Endodermal cell (in vitro differentiated cells): Measurements from ENCODE around the gene TBX15. TPM values are rescaled to one million over a fixed set of nuclear protein-coding genes. Genes with fewer than 3 reads are reported as not detected.

Experiments used
- DNase-seq: peaks from one replicate; pipeline ENCODE4 v3.0.0-alpha.2; 2017
- H3K27ac ChIP-seq: 2 replicates; pipeline ENCODE4 v1.5.1; 2013; ENCODE audit warnings: mild to moderate bottlenecking, low read depth, low read length, moderate library complexity
- H3K27me3 ChIP-seq: 2 replicates; pipeline ENCODE4 v1.6.1; 2013; ENCODE audit warnings: mild to moderate bottlenecking, low read length, moderate library complexity; ENCODE audit not compliant: insufficient read depth, control insufficient read depth, poor library complexity, severe bottlenecking
- H3K36me3 ChIP-seq: 2 replicates; pipeline ENCODE4 v1.7.0; 2013; ENCODE audit warnings: mild to moderate bottlenecking, low read length, moderate library complexity; ENCODE audit not compliant: control insufficient read depth, insufficient read depth
- H3K4me1 ChIP-seq: one replicate; pipeline ENCODE4 v1.7.0; 2013; ENCODE audit warnings: low read length; ENCODE audit not compliant: control insufficient read depth, insufficient read depth
- H3K4me3 ChIP-seq: 2 replicates; pipeline ENCODE4 v1.5.1; 2013; ENCODE audit warnings: mild to moderate bottlenecking, low read length, moderate library complexity
- H3K9ac ChIP-seq: 2 replicates; pipeline ENCODE4 v1.6.1; 2013; ENCODE audit warnings: mild to moderate bottlenecking, low read length, moderate library complexity; ENCODE audit not compliant: poor library complexity, severe bottlenecking; ENCODE audit errors: extremely low read depth
- H3K9me3 ChIP-seq: 2 replicates; pipeline ENCODE4 v1.6.1; 2013; ENCODE audit warnings: mild to moderate bottlenecking, low read length, moderate library complexity; ENCODE audit not compliant: control insufficient read depth
- H3K27ac Mint-ChIP-seq: 2 replicates; pipeline ENCODE4 v1.8.0; 2020; ENCODE audit warnings: mixed read lengths
- H3K27me3 Mint-ChIP-seq: 2 replicates; pipeline ENCODE4 v1.8.0; 2021; ENCODE audit warnings: mild to moderate bottlenecking, mixed read lengths; ENCODE audit not compliant: insufficient read depth
- H3K36me3 Mint-ChIP-seq: 2 replicates; pipeline ENCODE4 v1.8.0; 2020; ENCODE audit warnings: low read depth, mixed read lengths
- H3K4me1 Mint-ChIP-seq: 2 replicates; pipeline ENCODE4 v1.8.0; 2020; ENCODE audit warnings: mixed read lengths
- H3K4me3 Mint-ChIP-seq: 2 replicates; pipeline ENCODE4 v1.8.0; 2020; ENCODE audit warnings: mild to moderate bottlenecking, moderate library complexity, mixed read lengths
- H3K9me3 Mint-ChIP-seq: 2 replicates; pipeline ENCODE4 v1.8.0; 2020; ENCODE audit warnings: mild to moderate bottlenecking, mixed read lengths
- WGBS, 2 experiments: methylation state at CpG; one replicate each; pipeline versions ENCODE4 v1.1.5 to v1.1.7; 2013; ENCODE audit warnings: missing lambda C conversion rate in 2 of 2, mixed read lengths in 1 of 2; ENCODE audit not compliant: insufficient coverage in 1 of 2, insufficient read length in 1 of 2; 5-methylcytosine and 5-hydroxymethylcytosine counted together
- total RNA-seq, 2 donors: library from RNA; stranded (reverse); fragmentation: NEBNext Ultra II Directional in 1 of 2; extraction: Animal tissue kit (Norgen Biotek cat#: 25700) in 1 of 2; gene quantifications; 2 replicates in 1 of 2; 3 replicates in 1 of 2; pipeline ENCODE4 v1.2.1, GENCODE V29; 2021
- TF ChIP-seq, protein P1 (sequence below): fragments of 200-600 bp; sonication (generic); conservative IDR thresholded peaks from 2 replicates; pipeline ENCODE4 v1.5.0; 2021; ENCODE audit warnings: antibody characterized with exemption, mild to moderate bottlenecking

The TBX15 gene
- total RNA-seq, 2 donors from 2014 or later = 0.09 TPM; not detected in 1

DNA sequence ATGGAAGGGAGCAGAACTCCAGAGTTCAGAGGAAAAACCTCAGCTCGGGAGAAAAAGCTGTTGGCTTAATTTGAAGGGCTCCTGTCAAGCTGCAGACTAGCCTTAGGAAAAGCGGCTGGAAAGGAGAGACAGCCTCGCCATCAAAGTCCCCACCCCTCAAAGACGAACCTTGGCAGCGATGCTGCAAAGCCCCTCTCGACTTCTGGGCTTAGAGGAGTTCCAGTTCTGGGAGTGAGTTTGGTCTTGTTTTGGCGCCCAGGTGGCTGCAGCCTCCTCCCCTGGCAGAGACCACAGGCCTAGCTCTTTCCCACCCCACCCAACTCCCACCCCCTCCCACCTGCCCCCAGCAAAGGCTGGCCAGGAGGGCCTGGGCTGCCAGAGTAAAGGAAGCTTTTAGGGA is 9.1 kb upstream of the TBX15 start:
- peaks cover 97% of the 10 kb centered on the region for H3K27me3 ChIP-seq
- peaks cover 2% of the 10 kb centered on the region for H3K9me3 ChIP-seq
- no peak for DNase-seq
- TF ChIP-seq, protein P1, sequence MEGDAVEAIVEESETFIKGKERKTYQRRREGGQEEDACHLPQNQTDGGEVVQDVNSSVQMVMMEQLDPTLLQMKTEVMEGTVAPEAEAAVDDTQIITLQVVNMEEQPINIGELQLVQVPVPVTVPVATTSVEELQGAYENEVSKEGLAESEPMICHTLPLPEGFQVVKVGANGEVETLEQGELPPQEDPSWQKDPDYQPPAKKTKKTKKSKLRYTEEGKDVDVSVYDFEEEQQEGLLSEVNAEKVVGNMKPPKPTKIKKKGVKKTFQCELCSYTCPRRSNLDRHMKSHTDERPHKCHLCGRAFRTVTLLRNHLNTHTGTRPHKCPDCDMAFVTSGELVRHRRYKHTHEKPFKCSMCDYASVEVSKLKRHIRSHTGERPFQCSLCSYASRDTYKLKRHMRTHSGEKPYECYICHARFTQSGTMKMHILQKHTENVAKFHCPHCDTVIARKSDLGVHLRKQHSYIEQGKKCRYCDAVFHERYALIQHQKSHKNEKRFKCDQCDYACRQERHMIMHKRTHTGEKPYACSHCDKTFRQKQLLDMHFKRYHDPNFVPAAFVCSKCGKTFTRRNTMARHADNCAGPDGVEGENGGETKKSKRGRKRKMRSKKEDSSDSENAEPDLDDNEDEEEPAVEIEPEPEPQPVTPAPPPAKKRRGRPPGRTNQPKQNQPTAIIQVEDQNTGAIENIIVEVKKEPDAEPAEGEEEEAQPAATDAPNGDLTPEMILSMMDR = no peak
- H3K36me3 Mint-ChIP-seq = no peaks in the 10 kb centered on the region
- no peak overlapping the region for H3K4me3 ChIP-seq
- 74 to 100% methylated on average over 1 to 6 of the region's 7 CpGs for WGBS, 2 experiments
- no peaks in the 10 kb centered on the region for H3K4me1 ChIP-seq
- H3K27ac Mint-ChIP-seq = no peak overlapping the region
- no peak overlapping the region for H3K27ac ChIP-seq
- peaks cover 18% of the 10 kb centered on the region for H3K4me1 Mint-ChIP-seq
- H3K27me3 Mint-ChIP-seq = peaks cover 100% of the 10 kb centered on the region
- no peak overlapping the region for H3K4me3 Mint-ChIP-seq
- no peaks in the 10 kb centered on the region for H3K36me3 ChIP-seq
- no peaks in the 10 kb centered on the region for H3K9me3 Mint-ChIP-seq
- H3K9ac ChIP-seq = no peak overlapping the region

DNA sequence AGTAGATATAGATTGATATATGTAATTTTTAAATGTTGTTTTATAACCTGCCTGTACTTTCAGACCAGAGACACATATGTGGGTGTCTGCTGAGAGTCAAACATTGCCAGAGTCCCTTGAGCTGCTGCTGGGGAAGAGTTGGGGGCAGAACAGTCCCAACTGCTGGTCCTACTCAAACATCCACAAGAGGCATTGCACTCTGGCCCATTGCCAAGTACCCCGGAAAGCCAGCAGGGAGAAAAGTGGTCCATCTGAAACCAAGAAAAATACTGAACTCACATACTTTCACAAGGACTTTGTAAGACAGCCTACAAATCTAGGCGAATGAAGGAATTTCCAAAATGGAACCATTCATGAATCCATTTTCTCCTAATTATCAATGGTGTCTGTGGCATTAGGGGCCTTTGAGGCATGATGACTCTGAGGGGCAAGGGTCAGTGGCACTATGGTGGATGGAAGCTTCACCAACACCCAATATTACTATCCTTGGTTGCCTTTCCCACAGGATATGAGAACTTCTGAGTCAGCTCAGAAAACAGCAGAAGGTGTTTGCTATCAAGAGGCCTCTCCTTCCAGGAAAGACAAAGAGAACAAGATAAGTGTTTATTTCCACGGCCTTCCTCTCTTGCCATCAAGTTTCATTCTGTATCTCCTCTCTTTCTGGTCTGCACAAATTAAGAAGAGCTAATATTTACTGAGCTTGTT is 7.3 kb upstream of the TBX15 start:
- peaks cover 100% of the 10 kb centered on the region for H3K27me3 Mint-ChIP-seq
- Histone ChIP-seq H3K9ac (no peak overlapping the region), H3K4me3 (no peak overlapping the region), H3K27me3 (peaks cover 98% of the 10 kb centered on the region), H3K36me3 (no peaks in the 10 kb centered on the region), H3K9me3 (peaks cover 5% of the 10 kb centered on the region), H3K4me1 (no peaks in the 10 kb centered on the region), H3K27ac (no peak overlapping the region)
- H3K4me1 Mint-ChIP-seq = peaks cover 13% of the 10 kb centered on the region
- no peaks in the 10 kb centered on the region for H3K36me3 Mint-ChIP-seq
- peaks cover 3% of the 10 kb centered on the region for H3K9me3 Mint-ChIP-seq
- no peak overlapping the region for H3K27ac Mint-ChIP-seq
- TF ChIP-seq, protein P1 = no peak
- WGBS, 2 experiments = 90% methylated on average over 2 to 3 of the region's 3 CpGs
- H3K4me3 Mint-ChIP-seq = no peak overlapping the region
- DNase-seq = no peak

DNA sequence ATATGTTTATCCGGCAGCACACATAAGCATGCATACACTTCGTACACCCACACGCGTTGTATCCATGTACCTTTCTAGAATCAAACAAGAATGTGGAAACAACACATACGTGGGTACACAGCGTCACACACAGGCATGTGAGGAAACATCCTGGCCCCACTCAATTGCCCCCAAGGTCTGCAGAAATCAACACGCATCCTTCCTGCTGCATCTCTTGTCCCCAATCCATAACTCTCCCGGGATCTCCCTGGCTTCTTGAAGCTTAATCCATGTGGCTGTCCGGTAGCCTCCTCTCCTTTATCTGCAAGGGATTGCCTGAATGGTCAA is 5.5 kb upstream of the TBX15 start:
- Mint-ChIP-seq H3K9me3 (peaks cover 3% of the 10 kb centered on the region), H3K4me3 (no peak overlapping the region), H3K36me3 (no peaks in the 10 kb centered on the region), H3K27ac (no peak overlapping the region), H3K27me3 (peaks cover 100% of the 10 kb centered on the region), H3K4me1 (peaks cover 18% of the 10 kb centered on the region)
- H3K27me3 ChIP-seq = peaks cover 98% of the 10 kb centered on the region
- no peak for DNase-seq
- no peak overlapping the region for H3K4me3 ChIP-seq
- H3K4me1 ChIP-seq = no peaks in the 10 kb centered on the region
- H3K36me3 ChIP-seq = no peaks in the 10 kb centered on the region
- peaks cover 5% of the 10 kb centered on the region for H3K9me3 ChIP-seq
- H3K9ac ChIP-seq = no peak overlapping the region
- TF ChIP-seq, protein P1 = no peak
- WGBS, 2 experiments = 57 to 73% methylated on average over 7 to 9 of the region's 9 CpGs
- no peak overlapping the region for H3K27ac ChIP-seq
